Hematopoietic multipotent progenitor cell treated with erythropoietin and hydrocortisone succinate and interleukin-3 and kit ligand, for 17 days (in vitro differentiated cells): Measurements from ENCODE around the gene MIA2.
A peak's percentile ranks its signal among the peaks of the same experiment; 100 is the strongest.
"Not testable (repeated sequence)": the region's sequence is repeated elsewhere in the genome, so short reads cannot be mapped to it uniquely, and the experiment has no call there.

Source experiments
- DNase-seq: peaks from one replicate; pipeline ENCODE4 v3.0.0-alpha.2; 2015; ENCODE audit warnings: low spot score

Gene MIA2

DNA sequence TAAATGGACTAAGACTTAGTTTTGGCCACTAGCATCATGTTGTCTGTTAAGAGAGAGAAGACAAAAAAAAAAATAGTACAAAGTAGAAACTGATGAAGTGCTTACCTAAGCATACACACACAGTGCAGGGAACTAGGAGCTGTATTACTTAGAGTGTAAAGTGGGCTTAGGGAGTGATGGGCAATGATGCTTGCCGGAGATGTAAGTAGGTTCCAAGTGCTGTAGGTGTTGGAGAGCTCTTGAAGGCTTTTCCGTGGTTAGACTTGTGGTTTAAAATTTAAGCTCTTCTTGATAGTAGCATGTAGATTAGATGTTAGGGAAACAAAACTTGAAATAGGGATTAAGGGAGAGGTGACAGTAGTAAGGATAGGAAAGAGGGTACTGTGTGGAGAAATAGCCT, 34.7 kb downstream of the MIA2 start:
- peak; percentile 43 for DNase-seq

DNA sequence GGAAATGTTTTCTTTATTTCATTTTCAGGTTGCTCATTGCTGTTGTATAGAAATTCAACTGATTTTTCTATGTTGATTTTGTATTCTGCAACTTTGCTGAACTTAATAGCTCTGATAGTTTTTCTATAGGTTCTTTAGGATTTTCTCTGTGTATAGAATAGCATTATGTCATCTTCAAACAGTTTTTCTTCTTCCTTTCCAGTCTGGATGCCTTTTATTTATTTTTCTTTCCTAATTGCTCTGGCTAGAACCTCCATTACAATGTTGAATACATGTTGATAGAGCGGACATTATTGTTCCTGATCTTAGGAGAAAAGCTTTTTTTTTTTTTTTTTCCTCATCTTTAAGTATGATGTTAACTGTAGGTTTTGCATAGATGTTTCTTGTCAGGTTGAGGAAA, 39.2 kb downstream of the MIA2 start:
- DNase-seq, result no peak

DNA sequence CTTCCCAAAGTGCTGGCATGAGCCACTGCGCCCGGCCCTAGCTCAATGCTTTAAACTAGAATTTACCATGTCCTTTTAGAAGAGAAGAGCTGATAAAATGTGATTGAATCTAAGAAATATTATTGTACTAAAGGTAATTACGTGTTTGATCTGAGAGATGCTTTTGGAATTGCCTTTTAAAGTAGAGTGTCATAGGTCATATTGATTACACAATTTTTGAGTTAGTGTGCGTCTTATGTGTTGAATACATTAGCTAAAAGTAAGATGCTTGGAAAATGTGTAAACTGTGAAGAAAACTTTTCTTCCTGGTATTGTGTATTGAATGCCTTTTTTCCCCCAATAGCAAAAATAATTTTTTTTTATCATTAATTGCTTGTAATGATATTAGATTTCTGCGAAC, 41.7 kb downstream of the MIA2 start:
- no peak for DNase-seq

DNA sequence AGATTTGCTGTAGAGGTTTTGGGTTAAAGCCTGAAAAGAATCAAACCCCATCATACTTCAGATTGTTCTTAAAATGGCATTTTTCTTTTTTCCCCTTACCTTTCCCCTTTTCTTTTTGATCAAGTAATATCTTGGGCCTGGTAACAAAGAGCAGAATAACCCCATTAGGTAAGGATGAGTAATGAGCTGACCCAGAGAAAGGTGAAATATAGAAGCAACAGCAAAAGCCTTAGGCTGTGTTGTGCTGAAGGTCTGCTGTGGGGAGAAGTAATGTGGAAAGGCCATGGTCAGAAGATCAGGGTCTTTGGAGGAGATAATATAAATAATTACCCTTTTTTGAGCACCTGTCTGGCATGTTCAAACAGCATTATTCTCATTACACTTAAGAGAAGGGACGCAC, 42.3 kb downstream of the MIA2 start:
- no peak for DNase-seq

DNA sequence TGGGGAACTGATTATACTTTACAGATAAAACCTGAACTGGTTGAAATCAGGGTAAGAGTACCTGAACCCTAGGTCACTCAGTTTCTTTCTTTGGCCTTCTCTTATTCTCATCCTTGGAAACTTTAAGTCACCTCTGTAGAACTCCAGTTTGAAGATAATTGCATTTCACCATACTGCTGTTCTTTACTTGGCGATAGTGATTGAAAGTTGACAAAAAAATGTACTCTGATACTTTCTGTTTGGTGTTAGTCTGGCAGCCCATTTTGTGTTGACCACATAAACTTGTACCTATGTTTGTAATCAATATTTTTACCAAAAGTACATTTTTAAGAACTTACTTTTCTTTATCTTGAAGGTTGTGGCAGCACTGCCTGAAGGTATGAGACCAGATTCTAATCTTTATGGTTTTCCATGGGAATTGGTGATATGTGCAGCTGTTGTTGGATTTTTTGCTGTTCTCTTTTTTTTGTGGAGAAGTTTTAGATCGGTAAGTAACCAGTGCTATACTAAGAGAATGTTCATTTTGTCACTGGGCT, 42.9 kb downstream of the MIA2 start:
- DNase-seq, result no peak

DNA sequence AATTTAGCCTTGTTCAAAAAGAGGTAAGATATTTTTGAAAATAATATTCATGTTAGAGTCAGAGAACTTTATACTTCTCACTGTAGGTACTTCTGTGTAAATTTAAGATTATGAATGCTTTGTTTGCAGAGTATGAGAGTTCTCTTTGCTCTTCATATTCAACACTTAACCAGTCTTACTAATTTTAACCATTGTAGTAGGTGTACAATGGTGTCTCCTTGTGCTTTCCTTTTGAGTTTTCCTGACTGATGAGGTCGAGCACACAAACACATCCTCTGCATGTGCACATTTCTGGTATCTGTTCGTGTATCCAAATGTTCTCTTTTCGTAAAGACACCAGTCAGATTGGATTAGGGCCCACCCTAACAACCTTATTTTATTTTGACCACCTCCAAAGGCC, 45.8 kb downstream of the MIA2 start:
- no peak for DNase-seq

DNA sequence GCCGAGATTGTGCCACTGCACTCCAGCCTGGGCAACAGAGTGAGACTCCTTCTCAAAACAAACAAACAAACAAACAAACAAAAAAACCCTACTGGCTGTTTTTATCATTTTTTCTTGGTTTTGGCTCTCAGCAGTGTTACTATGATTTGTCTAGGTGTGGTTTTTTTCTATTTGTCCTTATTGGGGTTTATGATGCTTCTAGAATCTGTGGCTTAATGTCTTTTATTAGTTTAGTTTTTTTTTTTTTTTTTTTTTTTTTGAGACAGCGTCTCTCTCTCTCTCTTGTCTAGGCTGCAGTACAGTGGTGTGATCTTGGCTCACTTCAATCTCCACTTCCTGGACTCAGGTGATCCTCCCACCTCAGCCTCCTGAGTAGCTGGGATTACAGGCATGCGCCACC, 47.0 kb downstream of the MIA2 start:
- DNase-seq, result not testable (repeated sequence)

DNA sequence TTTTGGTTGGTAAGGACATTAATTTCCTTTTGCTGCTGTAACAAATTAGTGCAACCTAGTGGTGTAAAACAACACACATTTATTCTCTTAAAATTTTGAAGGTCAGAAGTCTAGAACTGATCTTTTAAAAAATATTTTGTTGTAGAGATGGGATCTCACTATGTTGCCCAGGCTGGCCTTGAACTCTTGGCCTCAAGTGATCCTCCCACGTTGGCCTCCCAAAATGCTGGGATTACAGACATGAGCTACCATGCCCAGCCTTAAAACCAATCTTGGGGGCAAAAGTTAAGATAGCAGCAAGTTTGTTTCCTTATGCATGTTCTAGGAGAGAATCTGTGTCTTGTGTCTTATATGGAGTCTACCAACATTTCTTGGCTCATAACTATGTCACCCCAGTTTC, 55.8 kb downstream of the MIA2 start:
- DNase-seq, result no peak

DNA sequence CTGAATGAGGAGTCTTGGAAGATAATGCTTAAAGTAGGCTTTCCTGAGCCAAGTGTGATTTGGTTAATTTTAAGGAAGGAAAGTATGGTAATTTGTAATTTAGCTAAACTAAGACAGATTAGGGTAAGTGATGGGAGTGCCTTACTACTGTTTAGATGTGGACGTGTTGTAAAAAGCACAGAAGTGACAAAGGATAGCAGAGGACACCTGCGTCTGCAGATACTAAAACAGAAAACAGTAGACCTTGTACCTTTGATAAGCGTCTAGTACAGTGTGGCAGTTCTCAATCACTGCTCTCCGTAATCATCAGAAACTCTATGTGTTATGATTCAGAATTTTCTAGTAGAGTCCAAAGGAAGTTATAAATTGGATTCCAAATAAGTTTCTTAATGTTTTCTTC, 58.0 kb downstream of the MIA2 start:
- no peak for DNase-seq

DNA sequence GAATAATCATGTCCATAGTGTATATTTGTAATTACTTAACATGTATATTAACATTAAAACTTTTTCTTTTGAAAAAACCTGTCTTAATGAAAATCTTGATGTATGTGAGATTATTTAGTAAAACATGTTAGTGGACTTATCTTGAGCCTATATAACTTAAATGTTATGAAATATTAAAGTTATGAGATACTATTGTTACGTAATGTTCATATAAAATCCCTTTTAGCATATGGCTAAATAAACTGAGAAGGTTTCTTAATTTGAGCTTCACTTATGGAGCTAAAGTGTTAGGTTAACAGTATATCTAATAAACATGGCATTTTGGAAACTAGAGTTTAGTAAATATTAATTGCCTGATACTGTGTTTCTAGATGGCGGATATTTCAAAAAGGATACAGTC, 59.9 kb downstream of the MIA2 start:
- no peak for DNase-seq

DNA sequence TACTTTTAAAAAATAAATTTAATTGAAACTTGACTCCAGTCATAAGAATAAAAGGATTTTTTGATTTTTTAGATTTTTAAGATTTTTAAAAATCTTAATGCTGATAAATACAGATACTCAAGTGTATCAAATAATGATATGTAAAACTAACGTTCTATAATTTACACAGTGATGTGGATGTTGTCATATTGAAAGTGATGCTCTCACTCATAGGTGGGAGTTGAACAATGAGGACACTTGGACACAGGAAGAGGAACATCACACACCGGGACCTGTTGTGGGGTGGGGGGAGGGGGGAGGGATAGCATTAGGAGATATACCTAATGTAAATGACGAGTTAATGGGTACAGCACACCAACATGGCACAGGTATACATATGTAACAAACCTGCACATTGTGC, 66.7 kb downstream of the MIA2 start:
- DNase-seq, result not testable (repeated sequence)

DNA sequence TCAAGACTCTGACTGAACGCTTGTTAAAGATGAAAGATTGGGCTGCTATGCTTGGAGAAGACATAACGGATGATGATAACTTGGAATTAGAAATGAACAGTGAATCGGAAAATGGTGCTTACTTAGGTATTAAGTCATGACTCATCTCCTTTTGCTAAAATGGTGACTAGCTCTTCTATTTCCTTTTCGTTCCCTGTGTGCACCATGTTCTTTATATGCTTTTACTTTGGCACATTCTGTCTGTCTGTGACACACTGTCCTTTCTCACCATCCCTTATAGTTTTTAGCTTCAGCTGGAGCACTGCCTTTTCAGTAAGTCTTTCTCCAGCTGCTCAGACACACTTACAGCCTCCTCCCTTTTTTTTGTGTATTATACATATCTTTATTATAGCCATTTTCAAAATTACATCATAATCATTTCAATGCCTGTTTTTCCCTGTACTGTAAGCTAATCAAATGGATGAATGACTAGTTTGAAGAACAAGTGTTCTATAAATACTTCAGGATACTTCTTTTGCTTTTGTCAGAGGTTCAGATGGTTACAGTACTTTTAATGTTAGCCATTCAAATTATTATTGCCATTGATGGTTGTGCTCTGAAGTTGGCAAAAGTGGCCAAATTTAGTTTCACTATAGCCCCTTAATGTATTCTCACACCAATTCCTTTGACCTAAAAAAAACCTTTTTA, 68.6 kb downstream of the MIA2 start:
- DNase-seq, result no peak

DNA sequence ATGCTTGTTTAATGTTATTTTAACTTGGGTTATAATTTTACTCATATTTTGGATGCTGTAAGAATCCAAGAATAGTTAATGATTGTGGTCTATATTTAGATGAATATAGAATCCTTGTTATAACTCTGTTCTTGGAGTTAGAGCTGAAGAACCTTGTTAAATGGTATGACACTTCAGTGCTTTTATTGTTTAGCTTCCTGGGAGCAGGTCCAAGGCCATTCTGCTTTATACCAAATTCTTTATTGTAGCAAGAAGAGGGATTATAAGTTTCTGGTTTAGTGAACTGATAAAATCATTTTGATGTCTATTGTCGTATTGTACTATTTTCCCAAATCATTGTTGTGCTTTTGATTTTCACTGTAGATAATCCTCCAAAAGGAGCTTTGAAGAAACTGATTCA, 69.4 kb downstream of the MIA2 start:
- DNase-seq, result no peak

DNA sequence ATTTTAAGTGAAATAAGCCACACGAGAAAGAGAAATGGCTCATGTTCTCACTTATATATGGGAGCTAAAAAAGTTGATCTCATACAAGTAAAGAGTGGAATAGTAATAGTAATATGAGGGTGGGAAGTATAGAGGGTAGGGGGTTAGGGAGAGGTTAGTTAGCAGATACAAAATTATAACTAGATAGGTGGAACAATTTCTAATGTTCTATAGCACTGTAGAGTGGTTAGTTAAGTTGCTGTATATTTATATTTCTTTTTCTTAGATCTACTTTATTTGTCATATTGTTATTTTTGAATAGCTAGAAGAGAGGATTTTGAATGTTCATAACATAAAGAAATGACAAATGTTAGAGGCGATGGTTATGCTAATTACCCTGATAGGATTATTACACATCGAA, 74.1 kb downstream of the MIA2 start:
- no peak for DNase-seq

DNA sequence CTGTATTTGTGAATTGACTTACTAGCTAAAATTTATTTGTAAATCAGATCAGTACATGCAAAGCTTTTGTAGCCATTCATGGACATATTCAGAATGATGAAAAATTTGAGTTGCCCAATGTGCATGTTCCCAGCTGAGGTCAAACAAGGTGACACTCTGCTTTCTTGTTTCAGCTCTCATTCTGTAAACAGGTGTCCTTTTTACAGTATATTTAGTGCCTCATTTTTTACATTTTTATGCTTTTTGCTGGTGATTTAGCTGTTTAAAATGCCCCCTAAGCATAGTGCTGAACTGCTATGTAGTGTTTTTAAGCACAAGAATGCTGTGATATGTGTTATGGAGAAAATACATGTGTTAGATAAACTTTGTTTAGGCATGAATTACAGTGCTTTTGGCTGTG, 76.3 kb downstream of the MIA2 start:
- no peak for DNase-seq

DNA sequence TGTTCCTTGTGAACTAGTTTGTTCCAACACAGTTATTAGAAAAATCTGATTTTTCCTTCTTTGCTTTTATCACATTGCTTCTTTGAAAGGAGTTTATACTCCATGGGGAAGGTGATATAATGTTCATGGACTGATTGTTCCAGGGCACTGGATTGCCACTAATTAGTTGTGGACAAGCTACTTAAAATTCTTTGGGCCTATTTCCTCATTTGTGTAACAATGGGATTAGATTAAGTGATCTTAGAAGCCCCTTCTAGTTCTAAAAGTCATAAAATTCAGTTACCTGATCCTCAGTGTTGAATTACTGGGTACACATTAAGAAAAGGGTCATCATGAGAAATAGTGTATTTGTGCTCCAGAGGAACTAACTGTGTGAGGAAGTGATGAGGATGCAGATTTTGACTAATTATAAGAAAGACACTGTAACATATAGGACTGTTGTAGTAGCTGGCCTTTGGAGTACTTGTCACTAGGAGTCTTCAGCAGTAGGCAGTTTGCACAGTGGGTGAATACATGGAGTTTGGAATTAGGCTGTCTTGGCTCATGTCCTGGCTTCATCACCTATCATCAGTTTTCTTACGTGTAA, 82.2 kb downstream of the MIA2 start:
- no peak for DNase-seq

DNA sequence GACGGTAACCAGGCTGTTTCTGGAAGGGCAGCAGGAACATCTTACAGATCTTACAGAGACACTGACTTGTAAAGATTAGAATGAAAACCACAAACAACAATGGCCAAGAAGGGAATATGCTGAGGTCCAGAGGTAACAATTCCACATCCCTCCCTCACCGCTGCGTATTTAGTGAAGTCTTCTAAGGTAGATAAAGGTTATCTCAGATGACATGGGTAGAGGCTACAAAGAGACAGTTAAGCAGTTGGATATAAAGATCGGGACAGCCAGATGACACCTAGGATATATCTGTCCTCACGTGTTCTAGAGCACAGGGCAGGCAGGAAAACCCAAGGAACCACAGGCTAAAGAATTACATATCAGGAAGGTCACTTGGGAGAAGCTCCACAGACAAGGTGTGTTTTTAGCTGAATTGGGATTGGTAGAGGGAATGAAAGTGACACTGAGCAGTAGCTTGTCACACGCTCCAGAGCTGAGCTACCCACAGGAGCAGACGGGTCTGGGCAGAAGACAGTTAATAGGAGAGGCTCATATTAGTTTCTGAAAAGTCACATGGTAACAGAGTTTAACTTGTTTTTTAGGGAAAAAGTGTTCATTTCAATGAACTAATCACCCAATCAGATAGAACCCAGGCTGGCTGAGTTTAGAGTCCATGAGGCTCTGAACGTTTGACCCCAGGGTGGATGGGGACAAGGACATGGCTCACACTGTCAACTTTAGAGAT, 83.3 kb downstream of the MIA2 start:
- DNase-seq, result no peak

DNA sequence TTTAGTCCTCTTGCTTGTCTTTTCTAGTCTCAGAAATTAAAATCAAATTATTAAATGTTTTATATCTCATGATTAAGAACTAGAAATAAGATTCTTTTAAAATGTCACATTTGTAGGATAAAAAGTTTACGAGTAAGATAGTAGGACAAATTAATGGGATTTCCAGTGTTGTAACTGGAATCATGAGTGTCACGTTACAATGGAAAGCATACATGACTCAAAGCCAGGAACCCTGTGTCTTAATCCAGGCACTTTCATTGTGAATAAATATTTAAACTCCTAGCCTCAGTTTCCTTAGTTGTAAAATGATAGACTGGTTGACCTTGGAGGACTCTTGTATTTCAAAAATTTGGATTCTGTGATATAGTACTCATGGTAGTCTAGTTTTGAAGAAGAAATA, 84.9 kb downstream of the MIA2 start:
- no peak for DNase-seq

DNA sequence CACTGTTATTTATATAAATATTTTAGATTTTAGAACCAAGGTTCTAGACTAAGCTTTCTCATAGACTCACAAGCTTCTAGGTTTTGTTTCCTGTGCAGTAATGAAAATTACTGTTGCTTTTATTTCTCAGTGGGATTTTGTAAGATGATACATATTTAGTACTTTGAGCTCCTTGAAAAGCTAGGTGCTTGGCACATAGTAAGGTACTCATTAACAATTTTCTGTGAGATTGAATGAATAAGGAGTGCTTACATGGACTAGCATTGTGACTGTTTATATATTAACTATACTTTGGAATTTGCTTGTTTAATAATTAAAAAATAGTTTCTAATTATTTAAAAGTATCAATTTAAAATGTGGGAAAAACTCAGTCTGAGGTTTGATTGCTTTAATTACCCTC, 85.7 kb downstream of the MIA2 start:
- DNase-seq, result no peak

DNA sequence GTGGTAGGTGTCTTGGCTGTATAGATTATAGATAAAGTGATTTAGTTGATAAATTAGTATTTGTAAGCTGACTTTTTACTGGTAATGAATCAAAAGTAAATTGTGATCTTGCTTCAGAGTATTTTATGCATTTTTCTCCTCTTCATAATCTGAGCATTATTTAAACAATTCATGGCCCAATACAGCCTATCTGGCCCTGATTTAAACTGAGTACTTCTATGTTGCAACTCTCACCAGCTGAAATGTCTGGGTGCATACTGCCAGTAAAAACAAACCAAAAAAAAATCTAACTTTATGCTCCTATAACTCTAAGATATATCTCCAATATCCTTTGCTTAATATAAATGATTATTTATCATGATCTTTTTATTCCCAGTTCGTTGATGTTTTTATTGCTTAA, 86.6 kb downstream of the MIA2 start:
- no peak for DNase-seq

DNA sequence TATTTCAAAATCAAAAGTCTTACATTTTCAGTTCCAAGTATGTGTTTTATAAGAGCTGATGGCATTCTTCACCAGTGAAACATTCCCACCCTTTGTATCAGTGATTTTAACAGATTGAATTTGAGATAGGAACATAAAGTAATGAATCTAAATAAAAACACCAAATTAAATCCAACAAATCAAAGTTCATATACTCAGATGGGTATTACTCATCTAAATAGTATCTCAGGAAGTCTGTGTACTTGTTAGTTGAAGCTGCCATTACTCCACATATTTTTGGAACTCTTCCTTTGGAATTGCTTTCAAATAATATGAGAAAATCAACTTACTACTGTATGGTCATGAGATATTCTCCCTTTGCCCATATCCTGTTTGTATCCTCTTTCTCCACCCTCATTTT, 89.1 kb downstream of the MIA2 start:
- no peak for DNase-seq

DNA sequence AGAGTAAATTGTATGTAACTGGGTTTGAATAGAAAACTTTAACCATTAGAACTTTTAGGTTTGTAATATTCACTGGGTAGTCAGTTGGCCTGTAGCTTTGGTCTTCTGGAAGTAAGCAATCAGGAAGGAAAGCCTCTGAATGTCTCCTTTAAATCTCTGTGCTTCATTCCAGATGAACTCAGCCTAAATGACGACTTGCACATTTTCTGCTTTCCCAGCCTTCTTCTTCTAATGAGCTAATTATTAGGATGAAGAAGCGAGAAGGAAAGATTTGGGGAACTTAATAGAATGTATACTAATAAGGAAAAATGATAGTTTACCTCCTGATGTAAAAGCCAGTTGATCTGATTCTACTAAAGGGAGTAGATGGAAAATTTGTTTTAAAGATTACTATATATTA, 90.4 kb downstream of the MIA2 start:
- no peak for DNase-seq

DNA sequence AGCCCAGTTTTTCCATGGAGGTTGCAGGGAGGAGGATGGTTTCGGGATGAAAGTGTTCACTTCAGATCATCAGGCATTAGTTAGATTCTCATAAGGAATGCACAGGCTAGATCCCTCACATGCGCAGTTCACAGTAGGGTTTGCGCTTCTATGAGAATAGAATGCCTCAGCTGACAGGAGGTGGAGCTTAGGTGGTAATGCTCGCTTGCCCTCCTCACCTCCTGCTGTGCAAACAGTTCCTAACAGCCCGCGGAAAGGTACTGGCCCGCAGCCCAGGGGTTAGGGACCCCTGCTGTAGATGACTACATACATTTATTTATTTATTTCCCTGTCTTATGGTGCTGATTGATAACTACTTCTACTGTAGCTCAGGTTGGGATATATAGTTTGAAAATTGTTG, 105.3 kb downstream of the MIA2 start:
- no peak for DNase-seq
